ENCODE measurements around the gene CCR4.

DNA sequence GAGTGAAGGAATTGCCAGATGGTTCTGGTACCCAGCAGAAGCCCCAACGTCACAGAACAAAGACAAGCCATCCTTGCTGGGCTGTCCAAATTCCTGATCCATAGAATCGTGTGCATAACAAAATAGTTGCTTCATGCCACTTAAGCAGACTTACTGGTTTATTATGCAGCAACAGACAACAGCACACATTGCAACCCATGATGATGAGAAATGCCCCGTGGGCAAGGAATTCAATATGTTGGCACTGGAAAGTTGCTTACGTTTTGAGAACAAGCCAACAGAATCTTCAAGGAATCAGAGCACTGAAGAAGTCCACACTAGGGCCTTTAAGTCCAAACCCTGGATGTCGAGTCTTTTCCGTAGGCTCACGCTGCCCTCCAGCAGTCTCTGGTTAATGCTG, 40.3 kb downstream of the CCR4 start:
- TF ChIP-seq CTCF (IDR thresholded peaks at IDR 0.05) (no peak), POLR2A (IDR thresholded peaks at IDR 0.05) (no peak), POLR2AphosphoS5 (IDR thresholded peaks at IDR 0.05) (no peak)

All from sigmoid colon (tissue), 4 donors.